RWPE1 (cell line): ENCODE data around the gene SETBP1.

Source experiments
- CTCF ChIA-PET: fragments of 350-600 bp; sonication (Branson Sonifier 250); formaldehyde crosslinking; extraction: SDS; loops from one replicate; lab custom pipeline; 2021; lab: Yijun Ruan, JAX
- POLR2A ChIA-PET: fragments of 400-600 bp; formaldehyde crosslinking; extraction: SDS; loops from one replicate; lab custom pipeline; 2020; ENCODE audit warnings: antibody characterized with exemption; ENCODE audit not compliant: low non-redundant PET; lab: Yijun Ruan, JAX
- DNase-seq: peaks from one replicate; pipeline ENCODE4 v3.0.0; 2012; ENCODE audit warnings: low spot score
- H3K27ac ChIP-seq: fragments of 450-650 bp; 2 replicates; pipeline ENCODE4 v1.5.1; 2017
- TF ChIP-seq, protein P1 (sequence below): fragments of 450-650 bp; conservative IDR thresholded peaks from 2 replicates; pipeline ENCODE4 v1.5.1; 2017; ENCODE audit warnings: low read depth, mild to moderate bottlenecking

Gene SETBP1

DNA sequence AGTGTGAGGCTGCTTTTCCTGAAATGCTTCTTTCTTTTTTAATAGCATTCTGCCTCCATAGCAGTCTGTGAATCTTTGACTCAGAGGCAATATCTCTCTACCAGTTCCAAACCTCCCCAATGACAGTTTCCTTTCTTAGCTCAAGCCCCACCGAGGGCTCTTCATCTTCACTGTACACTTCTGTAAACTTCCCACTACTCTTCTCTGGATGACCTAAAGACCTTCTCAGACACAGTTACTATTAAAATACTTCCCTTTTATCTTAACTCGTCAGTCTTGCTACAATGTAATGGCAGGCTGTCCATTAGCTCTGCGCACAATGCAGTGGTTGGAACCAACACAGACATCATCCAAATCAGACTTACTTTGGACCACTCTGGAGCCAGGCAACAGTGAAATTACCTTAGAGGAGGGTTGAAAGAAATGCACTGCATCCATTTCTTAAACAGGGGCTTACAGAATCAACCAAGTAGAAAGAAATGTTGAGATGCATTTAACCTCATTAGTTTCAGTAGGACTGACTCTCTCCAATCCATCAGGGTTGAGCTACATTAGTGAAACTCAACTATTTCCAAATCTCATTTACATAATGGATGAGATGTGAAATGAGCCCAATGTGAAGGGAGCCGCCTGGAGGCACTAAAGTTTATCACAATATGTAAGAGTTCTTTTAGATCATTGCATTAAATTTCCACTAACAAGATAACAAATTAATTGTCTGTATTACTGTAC is 343.8 kb downstream of the SETBP1 start:
- ChIA-PET POLR2A (no interaction called here), CTCF (no interaction called here)
- TF ChIP-seq, protein P1, sequence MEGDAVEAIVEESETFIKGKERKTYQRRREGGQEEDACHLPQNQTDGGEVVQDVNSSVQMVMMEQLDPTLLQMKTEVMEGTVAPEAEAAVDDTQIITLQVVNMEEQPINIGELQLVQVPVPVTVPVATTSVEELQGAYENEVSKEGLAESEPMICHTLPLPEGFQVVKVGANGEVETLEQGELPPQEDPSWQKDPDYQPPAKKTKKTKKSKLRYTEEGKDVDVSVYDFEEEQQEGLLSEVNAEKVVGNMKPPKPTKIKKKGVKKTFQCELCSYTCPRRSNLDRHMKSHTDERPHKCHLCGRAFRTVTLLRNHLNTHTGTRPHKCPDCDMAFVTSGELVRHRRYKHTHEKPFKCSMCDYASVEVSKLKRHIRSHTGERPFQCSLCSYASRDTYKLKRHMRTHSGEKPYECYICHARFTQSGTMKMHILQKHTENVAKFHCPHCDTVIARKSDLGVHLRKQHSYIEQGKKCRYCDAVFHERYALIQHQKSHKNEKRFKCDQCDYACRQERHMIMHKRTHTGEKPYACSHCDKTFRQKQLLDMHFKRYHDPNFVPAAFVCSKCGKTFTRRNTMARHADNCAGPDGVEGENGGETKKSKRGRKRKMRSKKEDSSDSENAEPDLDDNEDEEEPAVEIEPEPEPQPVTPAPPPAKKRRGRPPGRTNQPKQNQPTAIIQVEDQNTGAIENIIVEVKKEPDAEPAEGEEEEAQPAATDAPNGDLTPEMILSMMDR: no peak
- DNase-seq: no peak
- H3K27ac ChIP-seq: no peak overlapping the region

DNA sequence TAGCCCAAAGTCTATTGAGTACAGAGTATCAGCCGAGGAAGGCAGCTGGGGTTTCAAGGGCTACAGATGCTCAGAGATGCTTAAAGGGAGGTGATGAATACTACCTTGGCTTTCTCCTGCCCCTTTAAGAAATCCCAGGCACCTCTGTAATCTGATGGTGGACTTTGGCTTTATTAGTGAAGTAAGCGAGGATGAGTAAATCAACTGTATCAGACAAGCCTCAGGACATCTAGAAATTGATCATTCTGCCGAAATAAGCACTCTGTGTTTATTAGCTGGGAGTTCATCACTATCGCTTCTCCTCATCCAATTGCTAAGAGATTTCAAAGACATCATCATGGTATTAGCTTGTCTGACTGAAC is 344.4 kb downstream of the SETBP1 start:
- H3K27ac ChIP-seq: no peak overlapping the region
- TF ChIP-seq, protein P1: no peak
- DNase-seq: no peak
- POLR2A ChIA-PET: no interaction called here
- CTCF ChIA-PET: no interaction called here

DNA sequence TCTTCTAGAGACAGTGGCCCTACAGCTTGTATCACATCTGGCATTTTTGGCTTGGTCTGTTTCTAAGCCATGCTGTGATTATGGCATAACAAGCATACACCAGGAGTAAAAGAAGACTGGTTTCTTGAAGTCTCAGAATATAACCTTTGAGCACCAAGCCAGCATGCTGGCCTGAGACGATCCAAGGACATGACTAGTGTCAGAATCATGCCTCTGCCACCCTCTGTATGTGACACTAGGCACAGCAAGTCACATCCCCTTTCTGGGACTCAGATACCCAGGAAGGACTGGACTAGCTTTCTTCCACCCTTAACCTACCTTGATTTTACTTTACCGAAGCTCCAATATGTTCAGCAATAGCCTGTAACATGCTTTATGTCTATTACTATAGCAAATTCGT is 345.5 kb downstream of the SETBP1 start:
- POLR2A ChIA-PET: no interaction called here
- TF ChIP-seq, protein P1: no peak
- DNase-seq: no peak
- CTCF ChIA-PET: no interaction called here
- H3K27ac ChIP-seq: no peak overlapping the region

DNA sequence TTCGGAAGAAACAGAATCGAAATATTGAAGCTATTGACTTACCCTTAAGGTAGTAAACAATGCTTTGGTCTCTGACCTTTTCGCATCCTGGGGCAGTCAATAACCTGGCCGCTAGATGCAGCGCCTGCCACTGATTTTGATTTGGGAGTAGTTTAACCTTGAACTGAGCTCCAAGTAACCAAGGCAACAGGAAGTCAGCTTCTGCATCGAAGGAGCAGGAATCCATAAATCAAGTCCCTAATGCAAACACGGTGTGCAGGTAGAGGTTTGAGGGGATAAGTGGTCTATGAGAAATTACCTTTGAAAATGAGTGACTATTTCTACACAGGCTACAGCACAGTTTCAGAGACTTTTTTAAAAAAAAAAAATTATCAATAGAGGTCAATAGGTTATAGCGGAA is 353.5 kb downstream of the SETBP1 start:
- CTCF ChIA-PET: interaction anchor here (0.7 kb wide), 1 partner anchor 492 kb away, joined by 3 read pairs; no protein-coding TSS in a partner anchor

DNA sequence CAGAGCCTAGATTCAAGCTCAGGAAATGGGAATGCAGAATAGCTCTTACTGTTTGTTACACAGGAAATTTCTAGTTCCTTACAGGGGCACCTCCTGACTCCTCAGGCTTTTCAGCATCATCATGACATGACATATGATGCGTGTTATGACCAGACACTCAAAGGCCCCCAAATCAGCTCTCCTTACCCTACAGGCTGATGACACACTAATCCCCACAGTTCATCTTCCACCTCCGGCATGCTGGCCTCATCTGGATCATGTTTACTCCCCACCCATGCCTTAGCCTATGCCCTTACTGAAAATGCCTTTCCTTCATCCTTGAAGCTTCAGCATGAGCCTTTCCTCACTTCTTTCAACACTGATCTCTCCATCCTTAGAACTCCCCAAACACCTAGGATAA is 356.9 kb downstream of the SETBP1 start:
- POLR2A ChIA-PET: no interaction called here
- H3K27ac ChIP-seq: no peak overlapping the region
- CTCF ChIA-PET: no interaction called here
- DNase-seq: no peak
- TF ChIP-seq, protein P1: no peak

More for the DNA sequence above, 353.5 kb downstream of the SETBP1 start:
- TF ChIP-seq, protein P1: no peak
- POLR2A ChIA-PET: no interaction called here
- no peak overlapping the region for H3K27ac ChIP-seq
- no peak for DNase-seq

DNA sequence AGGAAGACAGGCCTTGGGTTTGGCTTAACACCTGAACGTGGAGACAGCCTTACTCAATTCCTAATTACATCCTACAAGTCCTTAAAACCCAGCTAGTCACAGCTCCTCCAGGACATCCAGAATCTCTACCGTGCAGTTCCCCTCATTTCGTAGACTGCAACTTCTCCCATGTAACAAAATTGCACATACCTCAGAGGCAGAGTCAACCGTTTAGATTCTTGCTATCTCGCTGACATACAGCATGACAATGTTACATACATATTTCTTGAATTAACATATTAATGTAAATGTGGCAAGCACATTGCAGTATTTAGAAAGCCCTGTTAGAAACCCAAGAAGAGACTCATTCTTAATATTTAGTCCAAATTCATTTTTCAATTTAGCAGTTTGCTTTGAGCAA is 358.7 kb downstream of the SETBP1 start:
- POLR2A ChIA-PET: no interaction called here
- no peak for DNase-seq
- CTCF ChIA-PET: no interaction called here
- TF ChIP-seq, protein P1: no peak
- H3K27ac ChIP-seq: no peak overlapping the region
